Fibroblast of lung (primary cell): ENCODE results near the gene NTN1.

ENCODE experiments used
- EZH2 ChIP-seq: IDR thresholded peaks from 2 replicates; pipeline ENCODE4 v1.5.1; 2012; ENCODE audit warnings: low read length, control low read depth, mild to moderate bottlenecking; ENCODE audit errors: missing control alignments
- TF ChIP-seq, protein P1 (sequence below), 2 donors: IDR thresholded peaks in 1 of 2; conservative IDR thresholded peaks in 1 of 2; 1 replicate in 1 of 2; 2 replicates in 1 of 2; pipeline ENCODE4 v1.5.1; 2011 to 2012; ENCODE audit warnings: low read length in 2 of 2, control low read depth in 1 of 2, inconsistent platforms in 1 of 2, low read depth in 1 of 2, mild to moderate bottlenecking in 1 of 2

DNA sequence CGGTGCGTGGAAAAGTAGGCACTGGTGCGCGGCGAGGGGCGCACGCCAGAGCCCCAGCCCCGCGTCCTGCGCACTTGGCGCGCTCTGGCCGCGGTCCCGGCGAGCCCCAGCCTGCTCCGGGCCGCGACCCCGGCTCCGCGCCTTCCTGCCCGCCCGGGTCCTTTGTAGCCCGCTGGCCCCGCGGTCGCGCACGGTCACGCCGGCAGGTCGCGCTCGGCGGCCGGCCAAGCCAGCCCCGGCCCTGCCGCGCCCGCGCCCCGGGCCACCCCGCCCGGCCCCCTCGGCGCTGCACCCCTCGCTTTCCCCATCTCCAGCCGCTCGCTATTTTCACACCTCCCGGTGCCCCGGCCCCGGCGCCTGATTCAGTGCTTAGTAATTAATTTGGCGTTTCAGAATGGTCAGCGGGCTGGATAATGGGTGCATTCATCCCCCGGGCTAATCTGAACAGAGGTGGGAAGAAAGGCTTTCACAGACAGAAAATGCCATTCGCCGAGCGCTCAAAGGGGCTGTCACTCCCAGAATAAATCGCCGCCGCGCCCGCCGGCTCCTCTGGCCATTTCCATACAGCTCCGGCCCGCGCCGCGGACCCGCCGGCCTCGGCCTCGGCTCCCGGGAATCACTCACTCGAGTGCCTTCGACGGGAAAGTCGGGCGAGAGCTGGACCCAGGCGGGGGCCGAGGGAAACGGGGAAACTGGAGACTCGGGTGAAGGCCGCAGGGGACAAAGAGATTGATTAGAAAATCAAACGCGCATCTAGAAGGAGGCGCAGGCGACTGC, 17.8 kb upstream of the NTN1 start:
- TF ChIP-seq, protein P1, sequence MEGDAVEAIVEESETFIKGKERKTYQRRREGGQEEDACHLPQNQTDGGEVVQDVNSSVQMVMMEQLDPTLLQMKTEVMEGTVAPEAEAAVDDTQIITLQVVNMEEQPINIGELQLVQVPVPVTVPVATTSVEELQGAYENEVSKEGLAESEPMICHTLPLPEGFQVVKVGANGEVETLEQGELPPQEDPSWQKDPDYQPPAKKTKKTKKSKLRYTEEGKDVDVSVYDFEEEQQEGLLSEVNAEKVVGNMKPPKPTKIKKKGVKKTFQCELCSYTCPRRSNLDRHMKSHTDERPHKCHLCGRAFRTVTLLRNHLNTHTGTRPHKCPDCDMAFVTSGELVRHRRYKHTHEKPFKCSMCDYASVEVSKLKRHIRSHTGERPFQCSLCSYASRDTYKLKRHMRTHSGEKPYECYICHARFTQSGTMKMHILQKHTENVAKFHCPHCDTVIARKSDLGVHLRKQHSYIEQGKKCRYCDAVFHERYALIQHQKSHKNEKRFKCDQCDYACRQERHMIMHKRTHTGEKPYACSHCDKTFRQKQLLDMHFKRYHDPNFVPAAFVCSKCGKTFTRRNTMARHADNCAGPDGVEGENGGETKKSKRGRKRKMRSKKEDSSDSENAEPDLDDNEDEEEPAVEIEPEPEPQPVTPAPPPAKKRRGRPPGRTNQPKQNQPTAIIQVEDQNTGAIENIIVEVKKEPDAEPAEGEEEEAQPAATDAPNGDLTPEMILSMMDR (conservative IDR thresholded peaks at IDR 0.05 in 1 of 2, IDR thresholded peaks at IDR 0.05 in 1 of 2; ENCODE audit: low read depth in 1 of 2, low read length in 2 of 2), result no peak
- TF ChIP-seq EZH2, result no peak
